ENCODE measurements around the gene PSMC1.

Gene PSMC1

GRCh38 chr14:90303473-90303872 is 47.1 kb downstream of the PSMC1 start:
- TF ChIP-seq, protein P1, sequence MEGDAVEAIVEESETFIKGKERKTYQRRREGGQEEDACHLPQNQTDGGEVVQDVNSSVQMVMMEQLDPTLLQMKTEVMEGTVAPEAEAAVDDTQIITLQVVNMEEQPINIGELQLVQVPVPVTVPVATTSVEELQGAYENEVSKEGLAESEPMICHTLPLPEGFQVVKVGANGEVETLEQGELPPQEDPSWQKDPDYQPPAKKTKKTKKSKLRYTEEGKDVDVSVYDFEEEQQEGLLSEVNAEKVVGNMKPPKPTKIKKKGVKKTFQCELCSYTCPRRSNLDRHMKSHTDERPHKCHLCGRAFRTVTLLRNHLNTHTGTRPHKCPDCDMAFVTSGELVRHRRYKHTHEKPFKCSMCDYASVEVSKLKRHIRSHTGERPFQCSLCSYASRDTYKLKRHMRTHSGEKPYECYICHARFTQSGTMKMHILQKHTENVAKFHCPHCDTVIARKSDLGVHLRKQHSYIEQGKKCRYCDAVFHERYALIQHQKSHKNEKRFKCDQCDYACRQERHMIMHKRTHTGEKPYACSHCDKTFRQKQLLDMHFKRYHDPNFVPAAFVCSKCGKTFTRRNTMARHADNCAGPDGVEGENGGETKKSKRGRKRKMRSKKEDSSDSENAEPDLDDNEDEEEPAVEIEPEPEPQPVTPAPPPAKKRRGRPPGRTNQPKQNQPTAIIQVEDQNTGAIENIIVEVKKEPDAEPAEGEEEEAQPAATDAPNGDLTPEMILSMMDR (IDR thresholded peaks at IDR 0.05; ENCODE audit: extremely low read depth, missing control alignments): no peak
- DNase-seq (ENCODE audit: low spot score): no peak

- TF ChIP-seq, protein P1 (IDR thresholded peaks at IDR 0.05; ENCODE audit: extremely low read depth, missing control alignments): no peak
- no peak for DNase-seq (ENCODE audit: low spot score)
These were observed 48.1 kb downstream of the PSMC1 start for GRCh38 chr14:90304502-90304901.

DNA sequence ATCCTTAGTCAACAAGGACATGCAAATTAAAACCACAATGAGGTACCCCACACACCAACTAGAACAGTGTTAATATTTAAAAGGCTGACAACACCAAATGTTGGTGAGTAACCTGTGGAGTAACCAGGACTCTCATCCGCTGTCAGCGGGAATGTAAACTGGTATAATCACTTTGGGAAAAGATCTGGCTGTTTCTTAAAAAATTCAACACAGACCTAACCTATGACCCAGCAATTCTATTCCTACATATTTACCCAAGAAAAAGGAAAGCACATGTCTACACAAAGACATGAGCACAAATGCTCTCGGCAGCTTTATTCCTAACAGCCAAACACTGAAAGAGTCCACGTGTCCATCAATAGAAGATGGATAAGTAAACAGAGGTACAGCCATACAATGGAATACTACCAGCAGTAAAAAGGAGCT is 48.8 kb downstream of the PSMC1 start:
- no peak for DNase-seq (ENCODE audit: low spot score)
- TF ChIP-seq, protein P1 (IDR thresholded peaks at IDR 0.05; ENCODE audit: extremely low read depth, missing control alignments): no peak

GRCh38 chr14:90308561-90308960 is 52.2 kb downstream of the PSMC1 start:
- DNase-seq (ENCODE audit: low spot score): no peak
- TF ChIP-seq, protein P1 (IDR thresholded peaks at IDR 0.05; ENCODE audit: extremely low read depth, missing control alignments): no peak

- TF ChIP-seq, protein P1 (IDR thresholded peaks at IDR 0.05; ENCODE audit: extremely low read depth, missing control alignments): no peak
- no peak for DNase-seq (ENCODE audit: low spot score)
These were observed 60.9 kb downstream of the PSMC1 start for GRCh38 chr14:90317286-90317685.

GRCh38 chr14:90318016-90318415 is 61.7 kb downstream of the PSMC1 start:
- DNase-seq (ENCODE audit: low spot score): no peak
- TF ChIP-seq, protein P1 (IDR thresholded peaks at IDR 0.05; ENCODE audit: extremely low read depth, missing control alignments): no peak

DNA sequence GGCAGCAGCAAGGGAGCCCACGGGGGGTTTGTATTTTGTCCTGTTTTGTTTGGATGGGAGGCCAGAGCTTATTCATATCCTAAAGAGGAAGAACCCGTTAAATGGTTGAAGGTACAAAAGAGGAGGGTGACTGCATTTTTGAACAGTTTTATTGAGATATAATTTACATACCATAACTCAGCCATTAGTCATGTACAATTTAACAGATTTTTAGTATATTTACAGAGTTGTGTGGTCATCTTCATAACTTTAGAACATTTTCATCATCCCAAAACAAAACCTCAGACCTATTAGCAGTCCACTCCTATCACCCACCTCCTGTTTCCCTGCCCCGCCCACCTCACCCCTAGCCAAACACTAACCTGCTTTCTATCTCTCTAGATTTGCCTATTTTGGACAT is 62.8 kb downstream of the PSMC1 start:
- no peak for DNase-seq (ENCODE audit: low spot score)

More for the DNA sequence above, 62.8 kb downstream of the PSMC1 start:
- TF ChIP-seq, protein P1 (IDR thresholded peaks at IDR 0.05; ENCODE audit: extremely low read depth, missing control alignments): no peak
